Measurements from ENCODE around the gene DRG2. TPM values are rescaled to one million over a fixed set of nuclear protein-coding genes. Genes with fewer than 3 reads are reported as not detected.

DRG2 gene, protein sequence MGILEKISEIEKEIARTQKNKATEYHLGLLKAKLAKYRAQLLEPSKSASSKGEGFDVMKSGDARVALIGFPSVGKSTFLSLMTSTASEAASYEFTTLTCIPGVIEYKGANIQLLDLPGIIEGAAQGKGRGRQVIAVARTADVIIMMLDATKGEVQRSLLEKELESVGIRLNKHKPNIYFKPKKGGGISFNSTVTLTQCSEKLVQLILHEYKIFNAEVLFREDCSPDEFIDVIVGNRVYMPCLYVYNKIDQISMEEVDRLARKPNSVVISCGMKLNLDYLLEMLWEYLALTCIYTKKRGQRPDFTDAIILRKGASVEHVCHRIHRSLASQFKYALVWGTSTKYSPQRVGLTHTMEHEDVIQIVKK
- total RNA-seq = 38.5 TPM

GRCh38 chr17:18087610-18088491 is at the start of gene DRG2:
Gene DRG2 (plus strand): TSS chr17:18087948. CDS start chr17:18088024, 76 bp downstream.

DNA sequence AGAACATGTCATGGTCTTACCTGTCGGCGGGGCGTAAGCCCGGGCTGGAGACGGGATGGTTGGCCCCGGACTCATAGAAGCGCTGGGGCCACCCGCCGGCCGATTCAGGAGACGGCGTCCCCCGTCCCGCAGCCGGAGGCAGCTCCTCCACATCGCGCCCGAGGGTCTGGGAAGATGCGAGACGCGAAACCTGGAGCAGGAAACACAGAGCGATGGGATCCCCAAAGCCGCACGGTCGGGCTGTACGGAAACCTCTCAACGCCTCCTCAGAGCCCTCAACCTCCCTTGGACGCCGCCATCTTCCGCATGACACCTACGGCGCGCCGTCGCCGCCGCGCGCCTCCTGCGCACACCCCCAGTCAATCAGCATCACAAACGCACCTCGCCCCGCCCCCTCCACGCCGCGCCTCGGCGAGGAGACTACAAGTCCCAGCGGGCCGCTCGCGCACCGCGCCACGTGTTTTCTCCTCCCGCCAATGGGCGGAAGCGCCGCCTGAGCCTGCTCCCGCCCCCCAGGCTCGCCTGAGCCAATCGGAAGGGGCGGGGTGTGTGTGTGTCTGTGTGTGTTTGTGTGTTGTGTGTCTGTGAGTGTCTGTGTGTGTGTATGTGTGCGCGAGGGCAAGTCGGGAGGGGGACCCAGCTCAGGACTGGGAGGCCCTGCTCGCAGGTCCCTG is 48.8 kb upstream of the DRG2 start, which contains the start of the genes ATPAF2 and GID4:
TSS of gene ATPAF2 (minus strand) at position 308 of the 674 bp plus-strand sequence. CDS start at position 153, 155 bp downstream.
TSS of gene GID4 (plus strand) at position 548 of the 674 bp plus-strand sequence. CDS start at position 605, 57 bp downstream.

DNA sequence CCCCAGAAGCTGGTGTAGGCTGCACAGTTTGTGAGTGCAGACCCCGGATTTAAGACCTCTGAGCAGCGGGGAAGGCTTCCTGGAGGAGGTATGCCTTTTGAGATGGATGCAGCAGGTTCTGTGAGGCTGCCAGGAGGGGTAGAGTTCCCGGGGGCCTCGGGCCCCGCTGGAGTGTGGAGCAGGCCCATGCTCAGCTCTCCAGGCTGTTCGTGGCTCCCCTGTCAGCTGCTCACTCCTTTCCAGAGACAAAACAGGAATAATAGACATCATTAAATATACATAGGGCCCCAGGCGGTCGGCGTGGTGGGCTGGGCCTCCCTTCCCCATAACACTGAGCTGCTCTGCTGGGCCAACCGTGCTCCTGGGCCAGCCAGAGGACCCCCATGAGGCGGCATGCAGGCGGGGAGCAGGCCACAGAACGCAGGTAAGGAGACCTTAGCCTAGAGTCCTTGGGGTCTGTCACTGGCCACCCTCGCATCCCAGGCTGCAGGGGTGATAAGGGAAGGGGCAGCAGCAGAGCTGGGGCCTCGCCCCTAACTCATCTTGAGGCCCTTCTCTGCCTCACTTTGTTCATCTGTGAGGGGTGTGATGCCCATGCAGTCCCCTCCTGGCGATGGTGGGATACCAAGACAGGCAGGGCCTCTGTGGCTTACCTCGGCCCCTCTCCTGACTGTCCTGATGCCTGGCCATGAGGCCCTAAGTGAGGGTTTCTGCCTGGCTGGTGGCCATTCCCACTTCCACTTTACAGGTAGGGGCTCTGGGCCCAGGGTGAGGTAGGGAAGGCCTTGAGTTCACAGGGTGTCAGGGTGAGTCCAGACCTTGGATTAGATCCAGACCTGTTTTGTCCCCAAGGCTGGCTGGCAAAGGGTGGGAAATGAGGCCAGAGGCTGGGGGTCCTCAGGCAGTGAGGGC is 20.9 kb downstream of the DRG2 start, which contains the start of gene MYO15A:
TSS of gene MYO15A (plus strand) at position 356 of the 912 bp plus-strand sequence. CDS start 10,045 bp downstream, outside the sequence.

Other genes with a start within 250 kb of the DRG2 start
- 34.0 TPM for gene TOM1L2, start 115.5 kb upstream of the DRG2 start, total RNA-seq
- 12.6 TPM for gene DRC3, start 115.1 kb upstream of the DRG2 start, total RNA-seq
- 25.5 TPM for gene ATPAF2, start 48.8 kb upstream of the DRG2 start, total RNA-seq
- gene GID4, start 48.5 kb upstream of the DRG2 start, total RNA-seq = 8.1 TPM
- 2.2 TPM for gene MYO15A, start 20.8 kb downstream of the DRG2 start, total RNA-seq
- gene ALKBH5, start 95.9 kb downstream of the DRG2 start, total RNA-seq = 87.3 TPM
- gene LLGL1, start 137.7 kb downstream of the DRG2 start, total RNA-seq = 41.2 TPM
- gene FLII, start 170.8 kb downstream of the DRG2 start, total RNA-seq = 152 TPM
- 29.6 TPM for gene MIEF2, start 172.7 kb downstream of the DRG2 start, total RNA-seq
- gene TOP3A, start 227.0 kb downstream of the DRG2 start, total RNA-seq = 26.6 TPM
- 19.7 TPM for gene SMCR8, start 227.3 kb downstream of the DRG2 start, total RNA-seq

Data from metanephros (tissue), 1 donor.